GM21360 (cell line): ENCODE measurements around the gene RNASEH2C.
"Not testable (repeated sequence)": the region's sequence is repeated elsewhere in the genome, so short reads cannot be mapped to it uniquely, and the experiment has no call there.

ENCODE experiments used
- ATAC-seq: cut with Tn5 transposase; IDR thresholded peaks from one replicate; pipeline ENCODE4 v1.9.1; 2021; ENCODE audit warnings: mild to moderate bottlenecking, moderate library complexity; ENCODE audit not compliant: unreplicated experiment

Gene RNASEH2C

GRCh38 chr11:65718531-65718930 is 2.1 kb downstream of the RNASEH2C start:
- no peak for ATAC-seq

GRCh38 chr11:65717906-65718305 is 2.7 kb downstream of the RNASEH2C start:
- no peak for ATAC-seq

GRCh38 chr11:65716774-65717405 is 3.7 kb downstream of the RNASEH2C start:
- no peak for ATAC-seq

GRCh38 chr11:65716302-65716701 is 4.3 kb downstream of the RNASEH2C start:
- no peak for ATAC-seq

- no peak for ATAC-seq
Measured at GRCh38 chr11:65714433-65714832, 6.2 kb downstream of the RNASEH2C start.

- ATAC-seq = no peak
Measured at GRCh38 chr11:65713212-65713969, 7.2 kb downstream of the RNASEH2C start.

- no peak for ATAC-seq
Measured at GRCh38 chr11:65712633-65713076, 7.9 kb downstream of the RNASEH2C start.

- peak; percentile 67 for ATAC-seq
Measured at GRCh38 chr11:65711785-65712632, 8.6 kb downstream of the RNASEH2C start, which contains the start of gene KAT5. TSS of gene KAT5 (plus strand) at chr11:65712252. CDS start at chr11:65712268, 16 bp downstream.

- no peak for ATAC-seq
Measured at GRCh38 chr11:65710421-65710820, 10.2 kb downstream of the RNASEH2C start.

GRCh38 chr11:65709661-65710060 is 10.9 kb downstream of the RNASEH2C start:
- ATAC-seq = no peak

- ATAC-seq = no peak
Measured at GRCh38 chr11:65708451-65708850, 12.1 kb downstream of the RNASEH2C start.

GRCh38 chr11:65707002-65707401 is 13.6 kb downstream of the RNASEH2C start:
- ATAC-seq = not testable (repeated sequence)

GRCh38 chr11:65706303-65706763 is 14.3 kb downstream of the RNASEH2C start:
- ATAC-seq = not testable (repeated sequence)

- ATAC-seq = no peak
Measured at GRCh38 chr11:65703846-65704245, 16.8 kb downstream of the RNASEH2C start.

- no peak for ATAC-seq
Measured at GRCh38 chr11:65701686-65702085, 18.9 kb downstream of the RNASEH2C start.

GRCh38 chr11:65700399-65700798 is 20.2 kb downstream of the RNASEH2C start:
- ATAC-seq = no peak

GRCh38 chr11:65699306-65699705 is 21.3 kb downstream of the RNASEH2C start:
- no peak for ATAC-seq

GRCh38 chr11:65698205-65698604 is 22.4 kb downstream of the RNASEH2C start:
- ATAC-seq = no peak

GRCh38 chr11:65696802-65697552 is 23.6 kb downstream of the RNASEH2C start:
- ATAC-seq = no peak

GRCh38 chr11:65695459-65696241 is 24.9 kb downstream of the RNASEH2C start:
- no peak for ATAC-seq
